Uterus (tissue), 4 donors: ENCODE results near the gene SDK2. TPM values are rescaled to one million over a fixed set of nuclear protein-coding genes. Genes with fewer than 3 reads are reported as not detected.
"Not testable (repeated sequence)": the region's sequence is repeated elsewhere in the genome, so short reads cannot be mapped to it uniquely, and the experiment has no call there.

ENCODE experiments used
- DNase-seq, 2 donors: peaks; one replicate each; pipeline ENCODE4 v3.0.0-alpha.2; 2019 to 2020
- H3K27ac ChIP-seq, 2 donors: fragments of 200-600 bp; sonication (generic); 1 replicate in 1 of 2; 2 replicates in 1 of 2; pipeline ENCODE4 v1.5.1; 2016 to 2018
- H3K27me3 ChIP-seq, 2 donors: fragments of 200-600 bp; sonication (generic); one replicate each; pipeline ENCODE4 v1.5.1; 2018 to 2019; ENCODE audit warnings: control low read depth in 1 of 2
- H3K36me3 ChIP-seq, 2 donors: fragments of 200-600 bp; sonication (generic); one replicate each; pipeline ENCODE4 v1.5.1; 2019; ENCODE audit warnings: control low read depth in 1 of 2
- H3K4me1 ChIP-seq, 2 donors: fragments of 200-600 bp; sonication (generic); one replicate each; pipeline ENCODE4 v1.5.1; 2018 to 2019; ENCODE audit warnings: control low read depth in 1 of 2
- H3K4me3 ChIP-seq, 2 donors: fragments of 200-600 bp; sonication (generic); 1 replicate in 1 of 2; 2 replicates in 1 of 2; pipeline ENCODE4 v1.5.1; 2018 to 2019; ENCODE audit warnings: mild to moderate bottlenecking in 1 of 2
- H3K9me3 ChIP-seq, 2 donors: fragments of 200-600 bp; sonication (generic); one replicate each; pipeline ENCODE4 v1.5.1; 2019; ENCODE audit warnings: control low read depth in 1 of 2
- CTCF ChIP-seq, 4 experiments: fragments of 200-600 bp in 2 of 4; fragments of 450-650 bp in 2 of 4; sonication (generic) in 2 of 4; IDR thresholded peaks; one replicate each; pipeline ENCODE4 v1.5.1; 2016 to 2019; ENCODE audit warnings: antibody characterized with exemption in 4 of 4, mild to moderate bottlenecking in 2 of 4, moderate library complexity in 1 of 4
- POLR2A ChIP-seq, 2 donors: fragments of 450-650 bp; IDR thresholded peaks; one replicate each; pipeline ENCODE4 v1.6.1; 2016; ENCODE audit warnings: antibody characterized with exemption in 2 of 2, mild to moderate bottlenecking in 1 of 2, moderate library complexity in 1 of 2
- intact Hi-C: fragments of 100-400 bp; cut with DNase I; formaldehyde crosslinking; loops from one replicate; pipeline ENCODE4 v1.15.1; 2023; ENCODE audit warnings: low total_unique reads
- total RNA-seq, 4 donors: library from RNA; depleted of rRNA in 3 of 4; stranded (reverse); fragments of >200 nt in 3 of 4; gene quantifications; one replicate each; pipeline versions ENCODE4 v1.1.0 to v1.2.4, GENCODE V29; 2014 to 2023
- donor health status: DM: yes; HTN: yes; CAD: no.

The SDK2 gene
- total RNA-seq, 4 donors from 2014 or later, result 1.1 to 5.0 TPM; not detected in 2

- no peak overlapping the region for H3K27ac ChIP-seq
- H3K4me3 ChIP-seq, result no peak overlapping the region
- DNase-seq, result no peak
- intact Hi-C loops, result no loop called here
- H3K9me3 ChIP-seq, result no peaks in the 10 kb centered on the region
- H3K36me3 ChIP-seq, result no peaks in the 10 kb centered on the region
- H3K4me1 ChIP-seq, result no peaks in the 10 kb centered on the region
- no peak for TF ChIP-seq CTCF (IDR thresholded peaks at IDR 0.05)
- H3K27me3 ChIP-seq, result no peaks in the 10 kb centered on the region
Measured at GRCh38 chr17:73455767-73456166, 188.5 kb downstream of the SDK2 start.

- Histone ChIP-seq H3K36me3 (no peaks in the 10 kb centered on the region), H3K27ac (no peak overlapping the region), H3K4me1 (no peaks in the 10 kb centered on the region), H3K27me3 (no peaks in the 10 kb centered on the region), H3K4me3 (no peak overlapping the region), H3K9me3 (no peaks in the 10 kb centered on the region)
- no peak for DNase-seq
- no peak for TF ChIP-seq CTCF (IDR thresholded peaks at IDR 0.05)
- no peak for TF ChIP-seq POLR2A (IDR thresholded peaks at IDR 0.05)
- intact Hi-C loops, result no loop called here
Measured at GRCh38 chr17:73455050-73455687, 189.1 kb downstream of the SDK2 start.

GRCh38 chr17:73453494-73453893 is 190.8 kb downstream of the SDK2 start:
- DNase-seq, intact Hi-C loops, H3K27ac ChIP-seq, H3K27me3 ChIP-seq, H3K4me3 ChIP-seq, H3K9me3 ChIP-seq, H3K36me3 ChIP-seq, H3K4me1 ChIP-seq: not testable (repeated sequence)

- no peak for TF ChIP-seq CTCF (IDR thresholded peaks at IDR 0.05)
- no peak for TF ChIP-seq POLR2A (IDR thresholded peaks at IDR 0.05)
- Histone ChIP-seq H3K36me3 (no peaks in the 10 kb centered on the region), H3K27ac (no peak overlapping the region), H3K27me3 (no peaks in the 10 kb centered on the region), H3K9me3 (no peaks in the 10 kb centered on the region), H3K4me1 (no peaks in the 10 kb centered on the region), H3K4me3 (no peak overlapping the region)
- intact Hi-C loops, result no loop called here
- no peak for DNase-seq
Measured at GRCh38 chr17:73453090-73453489, 191.2 kb downstream of the SDK2 start.

- no peaks in the 10 kb centered on the region for H3K27me3 ChIP-seq
- no peak for DNase-seq
- TF ChIP-seq CTCF (IDR thresholded peaks at IDR 0.05) (no peak), POLR2A (IDR thresholded peaks at IDR 0.05) (no peak)
- no peak overlapping the region for H3K27ac ChIP-seq
- no peak overlapping the region for H3K4me3 ChIP-seq
- H3K9me3 ChIP-seq, result no peaks in the 10 kb centered on the region
- no peaks in the 10 kb centered on the region for H3K4me1 ChIP-seq
- H3K36me3 ChIP-seq, result no peaks in the 10 kb centered on the region
- intact Hi-C loops, result no loop called here
Measured at GRCh38 chr17:73452009-73452408, 192.2 kb downstream of the SDK2 start.

GRCh38 chr17:73447319-73447718 is 196.9 kb downstream of the SDK2 start:
- no peak for DNase-seq
- no peaks in the 10 kb centered on the region for H3K36me3 ChIP-seq
- H3K27ac ChIP-seq, result no peak overlapping the region
- no peak for TF ChIP-seq CTCF (IDR thresholded peaks at IDR 0.05)
- TF ChIP-seq POLR2A (IDR thresholded peaks at IDR 0.05), result no peak
- H3K9me3 ChIP-seq, result no peaks in the 10 kb centered on the region
- no peaks in the 10 kb centered on the region for H3K4me1 ChIP-seq
- no peaks in the 10 kb centered on the region for H3K27me3 ChIP-seq
- H3K4me3 ChIP-seq, result no peak overlapping the region
- intact Hi-C loops, result no loop called here
